Astrocyte (in vitro differentiated cells and primary cell): ENCODE measurements around the gene EDC3. TPM values are rescaled to one million over a fixed set of nuclear protein-coding genes. Genes with fewer than 3 reads are reported as not detected.

Experiments
- DNase-seq: peaks from one replicate; pipeline ENCODE4 v3.0.0-alpha.2; 2010; ENCODE audit warnings: low read depth
- FAIRE-seq: peaks from 2 replicates; lab custom pipeline; 2011; peaks lifted over from hg19 to GRCh38; lab: Jason Lieb, UNC
- H2AFZ ChIP-seq: 2 replicates; pipeline ENCODE4 v1.6.0; 2012; ENCODE audit warnings: low read depth, low read length, inconsistent platforms
- H3K27ac ChIP-seq: 2 replicates; pipeline ENCODE4 v1.5.1; 2011; ENCODE audit warnings: low read depth, low read length, inconsistent platforms
- H3K27me3 ChIP-seq: 2 replicates; pipeline ENCODE4 v1.6.0; 2011; ENCODE audit warnings: low read length, inconsistent platforms; ENCODE audit not compliant: insufficient read depth
- H3K36me3 ChIP-seq: 2 replicates; pipeline ENCODE4 v1.5.1; 2011; ENCODE audit warnings: low read length, inconsistent platforms; ENCODE audit not compliant: insufficient read depth
- H3K4me1 ChIP-seq: 2 replicates; pipeline ENCODE4 v1.5.1; 2011; ENCODE audit warnings: low read length, inconsistent platforms; ENCODE audit not compliant: insufficient read depth
- H3K4me2 ChIP-seq: 2 replicates; pipeline ENCODE4 v1.6.0; 2012; ENCODE audit warnings: low read length, inconsistent platforms
- H3K4me3 ChIP-seq: 2 replicates; pipeline ENCODE4 v1.5.1; 2011; ENCODE audit warnings: low read depth, mild to moderate bottlenecking, low read length, inconsistent platforms; ENCODE audit not compliant: insufficient read depth
- H3K79me2 ChIP-seq: 2 replicates; pipeline ENCODE4 v1.6.0; 2012; ENCODE audit warnings: mild to moderate bottlenecking, low read length, inconsistent platforms; ENCODE audit not compliant: insufficient read depth
- H3K9ac ChIP-seq: 2 replicates; pipeline ENCODE4 v1.6.0; 2012; ENCODE audit warnings: mild to moderate bottlenecking, low read length, inconsistent platforms
- H3K9me3 ChIP-seq: 2 replicates; pipeline ENCODE4 v1.5.1; 2012; ENCODE audit warnings: low read depth, mild to moderate bottlenecking, low read length, inconsistent platforms; ENCODE audit not compliant: insufficient read depth
- H4K20me1 ChIP-seq: 2 replicates; pipeline ENCODE4 v1.6.0; 2012; ENCODE audit warnings: low read length, inconsistent platforms; ENCODE audit not compliant: insufficient read depth
- H3K27ac Mint-ChIP-seq: one replicate; pipeline ENCODE4 v1.8.0; 2021; ENCODE audit warnings: mild to moderate bottlenecking, mixed read lengths; ENCODE audit not compliant: unreplicated experiment
- H3K27me3 Mint-ChIP-seq: one replicate; pipeline ENCODE4 v1.8.0; 2021; ENCODE audit warnings: low read depth, mixed read lengths; ENCODE audit not compliant: unreplicated experiment
- H3K36me3 Mint-ChIP-seq: one replicate; pipeline ENCODE4 v1.8.0; 2021; ENCODE audit warnings: low read depth, mixed read lengths; ENCODE audit not compliant: unreplicated experiment
- H3K4me1 Mint-ChIP-seq: one replicate; pipeline ENCODE4 v1.8.0; 2021; ENCODE audit warnings: low read depth, mixed read lengths; ENCODE audit not compliant: unreplicated experiment
- H3K4me3 Mint-ChIP-seq: one replicate; pipeline ENCODE4 v1.8.0; 2021; ENCODE audit warnings: mild to moderate bottlenecking, moderate library complexity, mixed read lengths; ENCODE audit not compliant: unreplicated experiment
- H3K9me3 Mint-ChIP-seq: one replicate; pipeline ENCODE4 v1.8.0; 2021; ENCODE audit warnings: mild to moderate bottlenecking, mixed read lengths; ENCODE audit not compliant: unreplicated experiment
- EZH2 ChIP-seq: IDR thresholded peaks from 2 replicates; pipeline ENCODE4 v1.6.1; 2012; ENCODE audit warnings: mild to moderate bottlenecking, low read length, inconsistent platforms; ENCODE audit not compliant: insufficient read depth
- total RNA-seq: library from RNA; stranded (reverse); gene quantifications from 2 replicates; pipeline ENCODE4 v1.2.1, GENCODE V29; 2021
- TF ChIP-seq, protein P1 (sequence below): IDR thresholded peaks from 2 replicates; pipeline ENCODE4 v1.5.1; 2011; ENCODE audit warnings: low read depth, mild to moderate bottlenecking, inconsistent platforms, low read length, moderate library complexity; ENCODE audit not compliant: insufficient read depth

EDC3 gene
- total RNA-seq, 1 donor from 2014 or later, result 47.6 TPM

DNA sequence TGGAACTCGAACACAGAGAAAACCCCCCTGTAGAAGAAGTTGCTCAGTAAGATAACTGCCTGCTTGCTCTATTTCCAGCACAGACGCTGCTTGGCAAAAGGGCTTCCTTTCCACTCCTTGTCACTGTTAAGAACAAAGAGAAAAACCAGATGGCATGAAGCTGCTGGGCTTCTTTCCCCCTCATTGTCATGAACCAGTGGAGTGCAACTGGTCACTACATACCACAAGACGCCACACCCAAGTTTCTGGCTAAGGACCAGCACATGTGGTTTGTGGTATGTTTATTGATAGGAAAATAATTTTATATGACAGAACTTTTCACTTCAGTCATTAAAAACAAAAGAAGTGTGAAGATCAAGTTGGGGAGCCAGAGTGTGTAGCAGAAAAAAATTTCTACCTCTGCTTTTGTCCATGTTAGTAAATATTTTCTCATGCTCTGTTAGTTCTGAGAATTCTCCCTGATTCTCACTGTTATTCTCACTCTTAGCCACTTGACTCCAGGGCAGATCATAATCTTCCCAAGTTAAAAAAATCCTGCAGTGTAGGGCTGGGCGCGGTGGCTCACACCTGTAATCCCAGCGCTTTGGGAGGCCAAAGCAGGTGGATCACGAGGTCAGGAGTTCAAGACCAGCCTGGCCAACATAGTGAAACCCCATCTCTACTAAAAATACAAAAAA is 42.3 kb downstream of the EDC3 start:
- Mint-ChIP-seq H3K4me1 (peaks cover 32% of the 10 kb centered on the region), H3K27me3 (no peaks in the 10 kb centered on the region), H3K36me3 (peaks cover 7% of the 10 kb centered on the region), H3K9me3 (no peaks in the 10 kb centered on the region), H3K27ac (peak overlapping the region; percentile 60), H3K4me3 (no peak overlapping the region)
- TF ChIP-seq, protein P1, sequence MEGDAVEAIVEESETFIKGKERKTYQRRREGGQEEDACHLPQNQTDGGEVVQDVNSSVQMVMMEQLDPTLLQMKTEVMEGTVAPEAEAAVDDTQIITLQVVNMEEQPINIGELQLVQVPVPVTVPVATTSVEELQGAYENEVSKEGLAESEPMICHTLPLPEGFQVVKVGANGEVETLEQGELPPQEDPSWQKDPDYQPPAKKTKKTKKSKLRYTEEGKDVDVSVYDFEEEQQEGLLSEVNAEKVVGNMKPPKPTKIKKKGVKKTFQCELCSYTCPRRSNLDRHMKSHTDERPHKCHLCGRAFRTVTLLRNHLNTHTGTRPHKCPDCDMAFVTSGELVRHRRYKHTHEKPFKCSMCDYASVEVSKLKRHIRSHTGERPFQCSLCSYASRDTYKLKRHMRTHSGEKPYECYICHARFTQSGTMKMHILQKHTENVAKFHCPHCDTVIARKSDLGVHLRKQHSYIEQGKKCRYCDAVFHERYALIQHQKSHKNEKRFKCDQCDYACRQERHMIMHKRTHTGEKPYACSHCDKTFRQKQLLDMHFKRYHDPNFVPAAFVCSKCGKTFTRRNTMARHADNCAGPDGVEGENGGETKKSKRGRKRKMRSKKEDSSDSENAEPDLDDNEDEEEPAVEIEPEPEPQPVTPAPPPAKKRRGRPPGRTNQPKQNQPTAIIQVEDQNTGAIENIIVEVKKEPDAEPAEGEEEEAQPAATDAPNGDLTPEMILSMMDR, result no peak
- no peak for TF ChIP-seq EZH2
- FAIRE-seq (peak; percentile 23), DNase-seq (peak; percentile 85)
- peak overlapping the region; percentile 14 for H3K9ac ChIP-seq
- H2AFZ ChIP-seq, result no peak overlapping the region
- H3K27ac ChIP-seq, result no peak overlapping the region
- H3K36me3 ChIP-seq, result no peaks in the 10 kb centered on the region
- H4K20me1 ChIP-seq, result peaks cover 81% of the 10 kb centered on the region
- H3K4me1 ChIP-seq, result peaks cover 34% of the 10 kb centered on the region
- peak overlapping the region; percentile 38 for H3K4me2 ChIP-seq
- peaks cover 19% of the 10 kb centered on the region for H3K79me2 ChIP-seq
- H3K9me3 ChIP-seq, result no peaks in the 10 kb centered on the region
- no peak overlapping the region for H3K4me3 ChIP-seq
- no peaks in the 10 kb centered on the region for H3K27me3 ChIP-seq

DNA sequence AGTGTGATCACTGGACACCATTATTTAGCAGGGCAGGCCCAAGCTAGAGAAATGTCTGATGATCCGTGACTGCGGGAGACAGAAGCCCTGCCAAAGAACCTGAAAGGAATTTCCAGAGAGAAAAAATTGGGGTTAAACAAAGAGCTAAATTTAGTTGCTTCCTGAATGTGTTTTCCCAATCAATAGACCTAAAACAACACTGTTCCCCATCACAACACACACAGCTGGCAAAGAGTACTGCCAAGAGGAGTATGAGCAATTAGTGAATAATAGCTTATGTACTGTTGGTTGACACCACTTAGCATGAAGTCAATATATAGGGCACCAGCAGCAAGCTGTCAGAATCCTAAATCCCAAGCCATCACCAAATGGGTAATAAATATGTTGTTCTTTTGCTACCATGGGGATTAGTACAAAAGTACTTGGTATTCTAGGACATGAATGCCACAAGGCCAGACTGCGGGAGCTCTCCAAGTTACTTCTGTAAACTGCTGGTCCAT is 44.5 kb downstream of the EDC3 start:
- DNase-seq (peak; percentile 65), FAIRE-seq (no peak)
- Histone ChIP-seq H3K9me3 (no peaks in the 10 kb centered on the region), H3K79me2 (peaks cover 25% of the 10 kb centered on the region), H3K4me1 (peaks cover 19% of the 10 kb centered on the region), H4K20me1 (peaks cover 79% of the 10 kb centered on the region), H3K4me3 (no peak overlapping the region), H3K36me3 (no peaks in the 10 kb centered on the region), H3K27ac (no peak overlapping the region), H2AFZ (no peak overlapping the region), H3K9ac (no peak overlapping the region), H3K27me3 (no peaks in the 10 kb centered on the region), H3K4me2 (no peak overlapping the region)
- Mint-ChIP-seq H3K4me3 (no peak overlapping the region), H3K4me1 (peaks cover 24% of the 10 kb centered on the region), H3K27ac (no peak overlapping the region), H3K9me3 (no peaks in the 10 kb centered on the region), H3K36me3 (peaks cover 13% of the 10 kb centered on the region), H3K27me3 (no peaks in the 10 kb centered on the region)
- no peak for TF ChIP-seq EZH2
- TF ChIP-seq, protein P1, result no peak
